Nephron (organoid): ENCODE data around the gene RNF26.

Source experiments
- H3K27ac Mint-ChIP-seq, 3 experiments: 2 replicates each; pipeline ENCODE4 v1.8.0; 2020; ENCODE audit warnings: mixed read lengths in 3 of 3, mild to moderate bottlenecking in 2 of 3, moderate library complexity in 1 of 3
- H3K27me3 Mint-ChIP-seq: 2 replicates; pipeline ENCODE4 v1.8.0; 2021; ENCODE audit warnings: low read depth, mild to moderate bottlenecking, moderate library complexity, mixed read lengths
- H3K36me3 Mint-ChIP-seq: 2 replicates; pipeline ENCODE4 v1.8.0; 2020; ENCODE audit warnings: low read depth, mixed read lengths
- H3K4me1 Mint-ChIP-seq: 2 replicates; pipeline ENCODE4 v1.8.0; 2020; ENCODE audit warnings: mixed read lengths
- H3K4me3 Mint-ChIP-seq, 3 experiments: 2 replicates each; pipeline ENCODE4 v1.8.0; 2020; ENCODE audit warnings: mild to moderate bottlenecking in 3 of 3, mixed read lengths in 3 of 3, moderate library complexity in 2 of 3
- H3K9me3 Mint-ChIP-seq: 2 replicates; pipeline ENCODE4 v1.8.0; 2020; ENCODE audit warnings: mixed read lengths
- CTCF ChIP-seq, 3 experiments: fragments of 200-600 bp; sonication (generic); IDR thresholded peaks; one replicate each; pipeline ENCODE4 v1.5.0; 2021; ENCODE audit warnings: antibody characterized with exemption in 3 of 3; ENCODE audit not compliant: unreplicated experiment in 3 of 3

RNF26 gene

GRCh38 chr11:119375337-119376196 lies 41.2 kb downstream of the RNF26 start:
- Mint-ChIP-seq H3K4me3 (no peak overlapping the region), H3K4me1 (peaks cover 62% of the 10 kb centered on the region), H3K27me3 (peaks cover 16% of the 10 kb centered on the region), H3K36me3 (no peaks in the 10 kb centered on the region), H3K27ac (peak overlapping the region in 1 of 3 experiments; percentile 42), H3K9me3 (no peaks in the 10 kb centered on the region)
- no peak for TF ChIP-seq CTCF (IDR thresholded peaks at IDR 0.05; ENCODE audit: unreplicated experiment in 3 of 3)

GRCh38 chr11:119376197-119376847 lies 42.0 kb downstream of the RNF26 start:
- H3K36me3 Mint-ChIP-seq: no peaks in the 10 kb centered on the region
- peaks cover 59% of the 10 kb centered on the region for H3K4me1 Mint-ChIP-seq
- peak overlapping the region in 1 of 3 experiments; percentile 42 for H3K27ac Mint-ChIP-seq
- peaks cover 14% of the 10 kb centered on the region for H3K27me3 Mint-ChIP-seq
- peak overlapping the region in 1 of 3 experiments; percentile 57 for H3K4me3 Mint-ChIP-seq
- TF ChIP-seq CTCF (IDR thresholded peaks at IDR 0.05; ENCODE audit: unreplicated experiment in 3 of 3): no peak
- H3K9me3 Mint-ChIP-seq: no peaks in the 10 kb centered on the region

GRCh38 chr11:119377112-119377901 lies 43.0 kb downstream of the RNF26 start:
- TF ChIP-seq CTCF (IDR thresholded peaks at IDR 0.05; ENCODE audit: unreplicated experiment in 3 of 3): no peak
- Mint-ChIP-seq H3K4me1 (peaks cover 50% of the 10 kb centered on the region), H3K27me3 (peaks cover 9% of the 10 kb centered on the region), H3K4me3 (no peak overlapping the region), H3K27ac (no peak overlapping the region), H3K36me3 (no peaks in the 10 kb centered on the region), H3K9me3 (no peaks in the 10 kb centered on the region)

DNA sequence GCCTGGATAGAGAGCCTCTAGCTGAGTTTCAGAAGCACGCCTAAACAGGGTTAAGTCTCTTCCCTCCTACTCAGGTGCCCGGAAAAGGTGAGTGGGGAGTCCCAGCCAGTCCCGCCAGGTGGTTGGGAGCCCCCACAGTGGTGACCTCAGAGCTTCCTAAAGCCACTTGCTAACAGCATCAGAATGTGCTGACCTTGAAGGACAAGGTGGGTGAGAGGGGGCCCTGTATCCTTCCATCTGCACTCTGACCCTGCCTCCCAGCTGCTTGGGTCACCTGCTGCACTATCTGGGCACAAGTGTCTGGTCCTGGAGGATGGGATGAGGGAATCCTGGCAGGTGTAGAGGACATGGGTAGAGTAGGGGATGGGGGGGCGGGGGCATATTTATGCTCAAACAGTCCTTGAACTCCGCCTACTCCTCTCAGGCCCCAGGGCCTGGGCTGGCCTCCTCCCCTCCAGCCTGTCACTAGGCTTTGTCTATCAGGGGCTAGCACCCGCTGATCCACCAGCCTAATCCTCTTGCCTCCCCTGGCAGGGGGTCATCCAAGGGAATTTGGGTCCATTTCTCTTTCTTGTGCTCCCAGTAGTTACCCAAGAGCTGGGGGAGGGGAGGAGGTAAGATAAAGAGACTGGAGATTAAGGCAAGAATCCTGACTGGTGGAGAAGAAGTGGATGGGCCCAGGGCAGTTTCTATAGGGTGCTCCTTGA lies 43.8 kb downstream of the RNF26 start:
- H3K4me1 Mint-ChIP-seq: peaks cover 50% of the 10 kb centered on the region

More for the DNA sequence above, 43.8 kb downstream of the RNF26 start:
- peak overlapping the region in 1 of 3 experiments; percentile 21 for H3K4me3 Mint-ChIP-seq
- no peaks in the 10 kb centered on the region for H3K9me3 Mint-ChIP-seq
- no peak for TF ChIP-seq CTCF (IDR thresholded peaks at IDR 0.05; ENCODE audit: unreplicated experiment in 3 of 3)
- H3K27me3 Mint-ChIP-seq: peaks cover 9% of the 10 kb centered on the region
- H3K36me3 Mint-ChIP-seq: no peaks in the 10 kb centered on the region
- no peak overlapping the region for H3K27ac Mint-ChIP-seq
